Loucy (cell line): ENCODE data around the gene TCEA3.

Experiments used
- H2AFZ ChIP-seq: fragments of 200-600 bp; sonication (generic); 2 replicates; pipeline ENCODE4 v1.6.0; 2016; ENCODE audit warnings: antibody characterized with exemption, mild to moderate bottlenecking, low read length, moderate library complexity
- H3F3A ChIP-seq: fragments of 200-600 bp; 2 replicates; pipeline ENCODE4 v1.6.0; 2016; ENCODE audit warnings: antibody characterized with exemption, low read depth, mild to moderate bottlenecking
- H3K27me3 ChIP-seq: fragments of 200-600 bp; sonication (generic); 2 replicates; pipeline ENCODE4 v1.6.1; 2014; ENCODE audit warnings: low read length, mild to moderate bottlenecking; ENCODE audit not compliant: insufficient read depth, poor library complexity, severe bottlenecking
- H3K36me3 ChIP-seq: fragments of 200-600 bp; sonication (generic); 2 replicates; pipeline ENCODE4 v1.6.1; 2016; ENCODE audit warnings: low read length; ENCODE audit not compliant: insufficient read depth
- H3K4me1 ChIP-seq: fragments of 200-600 bp; sonication (generic); 2 replicates; pipeline ENCODE4 v1.5.1; 2014; ENCODE audit warnings: low read length, mild to moderate bottlenecking; ENCODE audit not compliant: insufficient read depth, poor library complexity, severe bottlenecking
- H3K4me2 ChIP-seq: fragments of 200-600 bp; sonication (generic); 2 replicates; pipeline ENCODE4 v1.6.0; 2014; ENCODE audit warnings: antibody characterized with exemption, low read length, low read depth, mild to moderate bottlenecking; ENCODE audit not compliant: poor library complexity, severe bottlenecking
- H3K4me3 ChIP-seq: fragments of 200-600 bp; sonication (generic); 2 replicates; pipeline ENCODE4 v1.5.1; 2014; ENCODE audit warnings: low read length, mild to moderate bottlenecking, mixed read lengths; ENCODE audit not compliant: poor library complexity, severe bottlenecking
- H3K79me2 ChIP-seq: fragments of 200-600 bp; sonication (generic); 2 replicates; pipeline ENCODE4 v1.6.1; 2014; ENCODE audit warnings: low read length; ENCODE audit not compliant: insufficient read depth
- H3K9ac ChIP-seq: fragments of 200-600 bp; sonication (generic); 2 replicates; pipeline ENCODE4 v1.6.0; 2014; ENCODE audit warnings: mild to moderate bottlenecking, low read depth, low read length, moderate library complexity; ENCODE audit not compliant: poor library complexity, severe bottlenecking
- H3K9me2 ChIP-seq: fragments of 200-600 bp; sonication (generic); replicated peaks from 2 replicates; pipeline ENCODE4 v1.6.1; 2016; ENCODE audit warnings: low read depth, low read length, mixed read lengths
- H3K9me3 ChIP-seq: fragments of 200-600 bp; sonication (generic); 2 replicates; pipeline ENCODE4 v1.6.1; 2014; ENCODE audit warnings: mild to moderate bottlenecking, antibody characterized with exemption, low read length, low read depth; ENCODE audit not compliant: insufficient read depth
- H4K20me1 ChIP-seq: fragments of 200-600 bp; sonication (generic); 2 replicates; pipeline ENCODE4 v1.6.0; 2014; ENCODE audit warnings: antibody characterized with exemption, low read length, mild to moderate bottlenecking; ENCODE audit not compliant: insufficient read depth, poor library complexity, severe bottlenecking
- EZH2phosphoT487 ChIP-seq: fragments of 200-600 bp; IDR thresholded peaks from 2 replicates; pipeline ENCODE4 v1.6.1; 2018; ENCODE audit warnings: antibody characterized with exemption, mild to moderate bottlenecking, moderate library complexity, borderline replicate concordance
- TF ChIP-seq, protein P1 (sequence below): fragments of 200-600 bp; sonication (generic); conservative IDR thresholded peaks from 2 replicates; pipeline ENCODE4 v1.5.1; 2014; ENCODE audit warnings: mild to moderate bottlenecking, antibody characterized with exemption, low read length

Gene TCEA3

DNA sequence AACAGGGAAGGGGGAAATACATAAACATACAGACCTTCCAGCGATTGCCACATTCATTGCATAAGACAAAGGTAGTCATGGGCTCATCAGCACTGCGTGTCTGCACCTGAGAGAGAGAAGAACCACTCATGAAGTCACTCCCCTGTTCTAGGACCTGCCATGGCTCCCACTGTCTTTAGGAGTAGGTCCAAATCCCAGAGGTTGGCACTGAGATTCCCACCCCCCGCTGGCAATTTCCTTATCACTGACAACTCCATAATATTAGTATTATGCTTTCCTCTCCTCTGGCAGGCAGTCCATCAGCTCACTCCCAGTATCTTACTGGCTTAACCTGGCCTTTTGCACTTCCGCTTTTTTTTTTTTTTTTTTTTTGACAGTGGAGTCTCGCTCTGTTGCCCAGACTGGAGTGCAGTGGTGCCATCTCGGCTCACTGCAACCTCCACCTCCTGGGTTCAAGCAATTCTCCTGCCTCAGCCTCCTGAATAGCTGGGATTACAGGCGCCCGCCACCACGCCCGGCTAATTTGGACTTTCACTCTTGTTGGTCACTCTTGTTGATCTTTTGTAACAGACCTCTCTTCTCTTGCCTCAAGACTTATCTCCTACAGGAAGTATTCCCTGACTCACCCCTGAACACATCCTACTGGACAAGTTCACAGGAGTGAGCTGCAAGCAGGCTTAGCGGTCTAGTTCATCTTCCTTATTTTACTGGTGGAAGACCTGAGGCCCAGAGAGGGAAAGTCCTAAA lies 40.1 kb downstream of the TCEA3 start:
- Histone ChIP-seq H3K9me3 (no peaks in the 10 kb centered on the region), H3K4me3 (no peak overlapping the region), H3F3A (no peaks in the 10 kb centered on the region), H3K9me2 (no peaks in the 10 kb centered on the region), H3K4me1 (no peaks in the 10 kb centered on the region), H4K20me1 (no peaks in the 10 kb centered on the region), H3K79me2 (no peaks in the 10 kb centered on the region), H3K27me3 (no peaks in the 10 kb centered on the region), H2AFZ (no peak overlapping the region), H3K9ac (no peak overlapping the region), H3K4me2 (no peak overlapping the region), H3K36me3 (no peaks in the 10 kb centered on the region)
- TF ChIP-seq, protein P1, sequence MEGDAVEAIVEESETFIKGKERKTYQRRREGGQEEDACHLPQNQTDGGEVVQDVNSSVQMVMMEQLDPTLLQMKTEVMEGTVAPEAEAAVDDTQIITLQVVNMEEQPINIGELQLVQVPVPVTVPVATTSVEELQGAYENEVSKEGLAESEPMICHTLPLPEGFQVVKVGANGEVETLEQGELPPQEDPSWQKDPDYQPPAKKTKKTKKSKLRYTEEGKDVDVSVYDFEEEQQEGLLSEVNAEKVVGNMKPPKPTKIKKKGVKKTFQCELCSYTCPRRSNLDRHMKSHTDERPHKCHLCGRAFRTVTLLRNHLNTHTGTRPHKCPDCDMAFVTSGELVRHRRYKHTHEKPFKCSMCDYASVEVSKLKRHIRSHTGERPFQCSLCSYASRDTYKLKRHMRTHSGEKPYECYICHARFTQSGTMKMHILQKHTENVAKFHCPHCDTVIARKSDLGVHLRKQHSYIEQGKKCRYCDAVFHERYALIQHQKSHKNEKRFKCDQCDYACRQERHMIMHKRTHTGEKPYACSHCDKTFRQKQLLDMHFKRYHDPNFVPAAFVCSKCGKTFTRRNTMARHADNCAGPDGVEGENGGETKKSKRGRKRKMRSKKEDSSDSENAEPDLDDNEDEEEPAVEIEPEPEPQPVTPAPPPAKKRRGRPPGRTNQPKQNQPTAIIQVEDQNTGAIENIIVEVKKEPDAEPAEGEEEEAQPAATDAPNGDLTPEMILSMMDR = no peak
- no peak for TF ChIP-seq EZH2phosphoT487

DNA sequence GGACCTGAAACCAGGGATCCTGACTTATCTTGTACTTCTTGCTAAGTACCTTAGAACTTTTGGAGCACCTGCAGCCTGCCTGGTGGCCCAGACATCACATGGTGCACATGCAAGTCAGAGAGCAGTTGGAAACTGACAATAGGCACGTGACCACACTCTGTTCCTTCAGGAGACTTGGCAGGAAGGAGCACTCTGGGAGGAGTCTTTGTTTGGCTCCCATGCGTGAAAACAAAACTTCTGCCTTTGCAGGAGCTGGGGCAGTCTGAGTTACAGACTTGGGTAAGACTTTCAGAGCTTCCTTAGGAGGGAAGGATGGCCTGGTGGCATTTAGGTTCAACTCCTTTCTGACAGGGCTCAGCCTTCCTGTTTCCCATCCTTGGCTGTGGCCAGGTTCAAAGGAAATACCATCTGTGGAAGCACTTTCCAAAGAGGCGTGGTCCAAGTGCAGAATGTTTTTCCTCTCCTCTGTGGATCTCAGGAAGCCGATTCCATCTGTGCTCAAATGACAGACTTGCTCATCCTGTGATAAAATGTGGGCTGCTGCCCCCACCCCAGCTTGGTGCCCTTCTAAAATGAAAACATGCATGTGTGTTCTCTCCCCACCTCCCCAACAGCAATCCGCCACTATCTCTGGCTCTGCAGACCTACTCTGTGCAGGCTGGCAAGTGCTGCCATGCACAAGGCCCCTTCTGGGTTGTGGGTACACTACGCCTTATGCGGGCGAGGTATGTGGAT lies 40.8 kb downstream of the TCEA3 start:
- Histone ChIP-seq H4K20me1 (no peaks in the 10 kb centered on the region), H3K9me2 (no peaks in the 10 kb centered on the region), H3K4me3 (no peak overlapping the region), H3K4me1 (no peaks in the 10 kb centered on the region), H3F3A (no peaks in the 10 kb centered on the region), H3K4me2 (no peak overlapping the region), H3K9ac (no peak overlapping the region), H3K36me3 (no peaks in the 10 kb centered on the region), H3K9me3 (no peaks in the 10 kb centered on the region), H3K79me2 (no peaks in the 10 kb centered on the region), H3K27me3 (no peaks in the 10 kb centered on the region), H2AFZ (no peak overlapping the region)
- TF ChIP-seq, protein P1 = no peak
- no peak for TF ChIP-seq EZH2phosphoT487

DNA sequence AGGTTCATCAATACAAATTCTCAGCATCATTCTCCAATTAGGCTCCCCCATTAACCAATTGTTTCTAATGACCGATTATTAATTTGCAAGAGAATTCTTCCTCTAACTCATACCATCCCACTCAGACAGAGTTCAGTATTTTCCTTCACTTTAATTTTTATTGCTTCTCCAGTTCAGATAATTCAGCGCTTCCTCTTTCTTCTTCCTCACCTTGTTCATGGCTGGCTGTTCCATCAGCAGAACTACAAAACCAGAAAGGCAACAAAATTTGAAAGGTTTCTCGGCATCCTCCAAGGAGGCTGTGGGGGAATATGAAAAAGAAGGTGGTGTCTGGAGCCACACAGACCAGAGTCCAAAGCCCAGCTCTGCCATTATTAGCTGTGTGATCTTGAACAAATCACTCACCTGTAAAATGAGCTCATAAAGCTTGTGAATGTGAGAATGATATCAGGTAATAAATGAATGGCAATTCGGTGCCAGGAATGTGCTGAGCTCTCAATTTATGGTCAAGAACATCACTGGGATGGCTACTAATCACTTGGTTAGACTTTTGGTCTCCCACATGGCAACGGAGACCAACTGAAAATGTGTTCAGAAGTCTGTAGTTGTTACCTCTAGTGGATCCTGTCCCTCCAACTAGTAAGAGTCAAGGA lies 43.2 kb downstream of the TCEA3 start:
- Histone ChIP-seq H3K4me3 (no peak overlapping the region), H3K79me2 (no peaks in the 10 kb centered on the region), H3K9ac (no peak overlapping the region), H3K36me3 (no peaks in the 10 kb centered on the region), H3K9me3 (no peaks in the 10 kb centered on the region), H2AFZ (no peak overlapping the region), H3K9me2 (no peaks in the 10 kb centered on the region), H4K20me1 (no peaks in the 10 kb centered on the region), H3K27me3 (no peaks in the 10 kb centered on the region), H3K4me2 (no peak overlapping the region), H3F3A (no peaks in the 10 kb centered on the region), H3K4me1 (no peaks in the 10 kb centered on the region)
- TF ChIP-seq, protein P1 = no peak
- TF ChIP-seq EZH2phosphoT487 = no peak
